ENCODE results near the gene CBX4. TPM values are rescaled to one million over a fixed set of nuclear protein-coding genes. Genes with fewer than 3 reads are reported as not detected.

The CBX4 gene
- 22.8 and 24.2 TPM in 2 replicates for total RNA-seq
- long read RNA-seq, result 0 reads

- DNase-seq (ENCODE audit: low spot score, unreplicated experiment), result peak; percentile 83
- Mint-ChIP-seq H3K4me1 (ENCODE audit: low read depth) (peaks cover 22% of the 10 kb centered on the region), H3K9me3 (ENCODE audit: low read depth) (no peaks in the 10 kb centered on the region), H3K27me3 (peaks cover 48% of the 10 kb centered on the region), H3K27ac (peak within 1 kb of the TSS; percentile 89), H3K36me3 (ENCODE audit: insufficient read depth) (peaks cover 4% of the 10 kb centered on the region), H3K4me3 (ENCODE audit: low read depth) (peak within 1 kb of the TSS; percentile 83)
- TF ChIP-seq CTCF (IDR thresholded peaks at IDR 0.05; ENCODE audit: unreplicated experiment), result peak; percentile 78
These were observed at the start of gene CBX4 for GRCh38 chr17:79839356-79840268. Gene CBX4 (minus strand): TSS chr17:79839440. CDS start chr17:79839251, 189 bp downstream.

GRCh38 chr17:79888009-79888540 lies 48.8 kb upstream of the CBX4 start:
- Mint-ChIP-seq H3K27ac (no peak overlapping the region), H3K9me3 (ENCODE audit: low read depth) (no peaks in the 10 kb centered on the region), H3K36me3 (ENCODE audit: insufficient read depth) (no peaks in the 10 kb centered on the region), H3K4me3 (ENCODE audit: low read depth) (no peak overlapping the region), H3K27me3 (peaks cover 48% of the 10 kb centered on the region), H3K4me1 (ENCODE audit: low read depth) (peaks cover 6% of the 10 kb centered on the region)
- no peak for TF ChIP-seq CTCF (IDR thresholded peaks at IDR 0.05; ENCODE audit: unreplicated experiment)
- no peak for DNase-seq (ENCODE audit: low spot score, unreplicated experiment)

GRCh38 chr17:79887451-79887991 lies 48.3 kb upstream of the CBX4 start:
- no peak overlapping the region for H3K4me3 Mint-ChIP-seq (ENCODE audit: low read depth)
- H3K4me1 Mint-ChIP-seq (ENCODE audit: low read depth), result peaks cover 5% of the 10 kb centered on the region
- TF ChIP-seq CTCF (IDR thresholded peaks at IDR 0.05; ENCODE audit: unreplicated experiment), result no peak
- H3K27ac Mint-ChIP-seq, result no peak overlapping the region
- DNase-seq (ENCODE audit: low spot score, unreplicated experiment), result no peak
- H3K27me3 Mint-ChIP-seq, result peaks cover 48% of the 10 kb centered on the region
- no peaks in the 10 kb centered on the region for H3K36me3 Mint-ChIP-seq (ENCODE audit: insufficient read depth)
- H3K9me3 Mint-ChIP-seq (ENCODE audit: low read depth), result no peaks in the 10 kb centered on the region

- Mint-ChIP-seq H3K27me3 (peaks cover 23% of the 10 kb centered on the region), H3K36me3 (ENCODE audit: insufficient read depth) (no peaks in the 10 kb centered on the region), H3K9me3 (ENCODE audit: low read depth) (no peaks in the 10 kb centered on the region), H3K27ac (peak overlapping the region; percentile 23), H3K4me1 (ENCODE audit: low read depth) (peaks cover 4% of the 10 kb centered on the region), H3K4me3 (ENCODE audit: low read depth) (no peak overlapping the region)
- no peak for TF ChIP-seq CTCF (IDR thresholded peaks at IDR 0.05; ENCODE audit: unreplicated experiment)
- no peak for DNase-seq (ENCODE audit: low spot score, unreplicated experiment)
These were observed 44.0 kb upstream of the CBX4 start for GRCh38 chr17:79883202-79883601.

GRCh38 chr17:79878329-79878947 lies 39.2 kb upstream of the CBX4 start:
- H3K27me3 Mint-ChIP-seq, result peaks cover 14% of the 10 kb centered on the region
- H3K4me1 Mint-ChIP-seq (ENCODE audit: low read depth), result no peaks in the 10 kb centered on the region
- peaks cover 4% of the 10 kb centered on the region for H3K9me3 Mint-ChIP-seq (ENCODE audit: low read depth)
- peaks cover 2% of the 10 kb centered on the region for H3K36me3 Mint-ChIP-seq (ENCODE audit: insufficient read depth)
- no peak for DNase-seq (ENCODE audit: low spot score, unreplicated experiment)
- H3K4me3 Mint-ChIP-seq (ENCODE audit: low read depth), result no peak overlapping the region
- no peak for TF ChIP-seq CTCF (IDR thresholded peaks at IDR 0.05; ENCODE audit: unreplicated experiment)
- no peak overlapping the region for H3K27ac Mint-ChIP-seq

Measured in progenitor cell of endocrine pancreas (in vitro differentiated cells).